GM12878 (cell line): ENCODE measurements around the gene CYP3A7. TPM values are rescaled to one million over a fixed set of nuclear protein-coding genes. Genes with fewer than 3 reads are reported as not detected.

Source experiments
- ATAC-seq: fragments of 200-7000 bp; cut with Tn5 transposase; 3 replicates; pipeline ENCODE4 v1.9.1; 2020; ENCODE audit warnings: mild to moderate bottlenecking, moderate library complexity
- BruUV-seq: library from RNA; stranded (reverse); fragments of 400-500 nt; replicated peaks from 2 replicates; lab custom pipeline; 2021; lab: Mats Ljungman, UMichigan
- CTCF ChIA-PET: fragments of 300-600 bp; sonication (Branson Sonifier 250); formaldehyde crosslinking; extraction: SDS; loops from one replicate; lab custom pipeline; 2021; ENCODE audit warnings: inconsistent platforms; lab: Yijun Ruan, JAX
- POLR2A ChIA-PET: fragments of 350-600 bp; formaldehyde crosslinking; extraction: SDS; loops from one replicate; lab custom pipeline; 2021; ENCODE audit warnings: inconsistent platforms; lab: Charles Lee
- RAD21 ChIA-PET: fragments of 300-600 bp; sonication (Branson Sonifier 250); formaldehyde crosslinking; loops from one replicate; lab custom pipeline; 2023; ENCODE audit warnings: antibody characterized with exemption; ENCODE audit not compliant: unreplicated experiment; lab: Charles Lee
- SMC1A ChIA-PET: fragments of 300-600 bp; sonication (Branson Sonifier 250); formaldehyde crosslinking; loops from one replicate; lab custom pipeline; 2023; ENCODE audit not compliant: unreplicated experiment, uncharacterized antibody; lab: Charles Lee
- DNase-seq: peaks from one replicate; pipeline ENCODE4 v3.0.0-alpha.2; 2011; ENCODE audit warnings: low read depth, low spot score
- FAIRE-seq: peaks from 3 replicates; lab custom pipeline; 2011; peaks lifted over from hg19 to GRCh38; lab: Jason Lieb, UNC
- H2AFZ ChIP-seq: 2 replicates; pipeline ENCODE4 v1.6.0; 2011; ENCODE audit warnings: low read depth, low read length, control low read depth; ENCODE audit not compliant: control insufficient read depth
- H3K27ac ChIP-seq: 2 replicates; pipeline ENCODE4 v1.5.1; 2011; ENCODE audit warnings: control low read depth; ENCODE audit not compliant: control insufficient read depth, insufficient read depth
- H3K27me3 ChIP-seq, 2 experiments: replicated peaks in 1 of 2; 2 replicates each; pipeline versions ENCODE4 v1.6.0 to v1.6.1; 2011; ENCODE audit warnings: low read length in 1 of 2; ENCODE audit not compliant: control insufficient read depth in 2 of 2, insufficient read depth in 2 of 2
- H3K36me3 ChIP-seq, 2 experiments: 2 replicates each; pipeline ENCODE4 v1.5.1; 2011; ENCODE audit warnings: low read length in 1 of 2; ENCODE audit not compliant: control insufficient read depth in 2 of 2, insufficient read depth in 2 of 2
- H3K4me1 ChIP-seq: 2 replicates; pipeline ENCODE4 v1.6.1; 2011; ENCODE audit warnings: mild to moderate bottlenecking, low read length, moderate library complexity, mixed read lengths; ENCODE audit not compliant: control insufficient read depth, insufficient read depth
- H3K4me2 ChIP-seq: 2 replicates; pipeline ENCODE4 v1.6.0; 2011; ENCODE audit warnings: control low read depth; ENCODE audit not compliant: control insufficient read depth, insufficient read depth
- H3K4me3 ChIP-seq: fragments of 200-600 bp; sonication (generic); 2 replicates; pipeline ENCODE4 v1.5.1; 2016
- H3K79me2 ChIP-seq: 2 replicates; pipeline ENCODE4 v1.6.0; 2011; ENCODE audit warnings: low read length; ENCODE audit not compliant: control insufficient read depth, insufficient read depth
- H3K9ac ChIP-seq: 2 replicates; pipeline ENCODE4 v1.8.0; 2011; ENCODE audit warnings: low read length, control low read depth, mixed read lengths; ENCODE audit not compliant: control insufficient read depth, insufficient read depth
- H3K9me3 ChIP-seq: replicated peaks from 3 replicates; pipeline ENCODE4 v1.5.1; 2011; ENCODE audit warnings: mild to moderate bottlenecking, low read length; ENCODE audit not compliant: control insufficient read depth, insufficient read depth
- H4K20me1 ChIP-seq: 2 replicates; pipeline ENCODE4 v1.6.0; 2011; ENCODE audit not compliant: control insufficient read depth, insufficient read depth
- CBX5 ChIP-seq: sonication (generic); IDR thresholded peaks from 2 replicates; pipeline ENCODE4 v1.6.1; 2016; ENCODE audit warnings: low read depth, moderate library complexity, mild to moderate bottlenecking, inconsistent platforms
- CEBPB ChIP-seq, 2 experiments: fragments of 150-350 bp in 1 of 2; IDR thresholded peaks; 2 replicates each; pipeline ENCODE4 v1.6.1; 2012 to 2014; ENCODE audit warnings: low read depth in 2 of 2, low read length in 2 of 2, borderline replicate concordance in 1 of 2, inconsistent platforms in 1 of 2
- CREM ChIP-seq: IDR thresholded peaks from 2 replicates; pipeline ENCODE4 v1.6.1; 2014; ENCODE audit warnings: antibody characterized with exemption, low read depth
- JUND ChIP-seq: IDR thresholded peaks from 2 replicates; pipeline ENCODE4 v1.6.1; 2012; ENCODE audit warnings: low read depth, mild to moderate bottlenecking, low read length, improper control_type of control experiment, moderate library complexity
- MXI1 ChIP-seq: fragments of 150-350 bp; IDR thresholded peaks from 2 replicates; pipeline ENCODE4 v1.6.1; 2011; ENCODE audit warnings: low read depth, mild to moderate bottlenecking, inconsistent platforms, low read length, improper control_type of control experiment
- RAD21 ChIP-seq: IDR thresholded peaks from 2 replicates; pipeline ENCODE4 v1.6.1; 2011; ENCODE audit warnings: mild to moderate bottlenecking, low read depth, low read length, moderate library complexity; ENCODE audit not compliant: insufficient read depth
- TCF3 ChIP-seq: IDR thresholded peaks from 2 replicates; pipeline ENCODE4 v1.6.1; 2012; ENCODE audit warnings: low read depth, mild to moderate bottlenecking, low read length, borderline replicate concordance; ENCODE audit not compliant: insufficient read depth
- YY1 ChIP-seq: IDR thresholded peaks from 2 replicates; pipeline ENCODE4 v1.6.1; 2011; ENCODE audit warnings: low read depth, mild to moderate bottlenecking, low read length
- WGBS: methylation state at CpG from one replicate; pipeline ENCODE4 v1.1.6; 2016; ENCODE audit warnings: low lambda C conversion rate; ENCODE audit not compliant: insufficient replicate concordance, insufficient coverage; ENCODE audit errors: missing lambda C conversion rate; 5-methylcytosine and 5-hydroxymethylcytosine counted together
- in situ Hi-C: fragments of 300-500 bp; cut with MboI; formaldehyde crosslinking; loops from 9 replicates; pipeline ENCODE4 v1.14.3; 2018; ENCODE audit warnings: mixed read lengths
- intact Hi-C: fragments of 100-400 bp; cut with micrococcal nuclease; formaldehyde crosslinking; loops from one replicate; pipeline ENCODE4 v1.14.2; 2022; ENCODE audit not compliant: unreplicated experiment
- polyA plus RNA-seq, 11 experiments: library from polyadenylated mRNA; depleted of rRNA in 4 of 11; unstranded in 6 of 11; stranded (reverse) in 5 of 11; fragments of >200 nt; fragmentation: Nextera tagmentation in 4 of 11; fragmentation: Illumina TruSeq in 1 of 11; extraction: Ambion mirVana in 4 of 11; extraction: Trizol in 1 of 11; gene quantifications; 1 replicate in 1 of 11; 2 replicates in 10 of 11; pipeline versions ENCODE4 v1.2.1 to v1.2.3, GENCODE V29; 2011 to 2016; ENCODE audit warnings: inconsistent platforms in 2 of 11, missing spikeins in 2 of 11, low read depth in 1 of 11
- total RNA-seq, 4 experiments: library from RNA; depleted of rRNA in 3 of 4; stranded (reverse); fragments of >200 nt in 3 of 4; fragmentation: Illumina TruSeq in 1 of 4; extraction: Trizol in 1 of 4; gene quantifications; 2 replicates each; pipeline versions ENCODE4 v1.2.1 to v1.2.3, GENCODE V29; 2013 to 2021
- TF ChIP-seq, protein P1 (sequence below): fragments of 450-650 bp; IDR thresholded peaks from 2 replicates; pipeline ENCODE4 v1.6.1; 2017; ENCODE audit warnings: antibody characterized with exemption, mild to moderate bottlenecking, moderate library complexity
- TF ChIP-seq, protein P2 (sequence below): fragments of 450-650 bp; formaldehyde crosslinking; IDR thresholded peaks from 2 replicates; pipeline ENCODE4 v1.4.0; 2022; ENCODE audit warnings: mild to moderate bottlenecking, moderate library complexity
- TF ChIP-seq, protein P3 (sequence below): fragments of 450-650 bp; IDR thresholded peaks from 2 replicates; pipeline ENCODE4 v1.6.1; 2017; ENCODE audit warnings: mild to moderate bottlenecking, moderate library complexity

Gene CYP3A7
- total and polyA plus RNA-seq, 10 of the 15 experiments (the other 5 are each of a cell fraction or from before 2014, with no cell fraction given): 0.05 to 0.11 (median 0.06) TPM; not detected in 7

DNA sequence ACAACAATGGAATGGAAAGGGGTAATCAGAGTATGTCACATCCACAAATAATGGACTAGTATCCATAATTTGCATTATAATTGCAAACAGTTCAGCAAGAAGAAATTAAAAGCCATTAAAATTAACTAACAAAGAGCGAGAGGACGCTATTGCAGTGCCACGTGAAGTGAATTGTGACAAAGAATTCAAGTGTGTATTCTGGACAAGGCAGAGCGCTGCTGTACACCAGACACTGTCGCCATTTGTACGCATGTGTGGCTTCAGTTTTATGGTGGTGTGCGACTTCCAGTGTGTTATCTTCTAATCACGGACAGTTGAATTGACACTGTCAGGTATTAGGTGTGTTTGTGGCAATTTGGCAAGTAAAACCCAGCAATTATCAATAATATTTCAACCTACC, 66.5 kb downstream of the CYP3A7 start:
- Histone ChIP-seq H3K27me3 (no peaks in the 10 kb centered on the region), H2AFZ (no peak overlapping the region), H3K4me3 (no peak overlapping the region), H3K9me3 (no peaks in the 10 kb centered on the region), H3K79me2 (no peaks in the 10 kb centered on the region), H4K20me1 (no peaks in the 10 kb centered on the region), H3K9ac (no peak overlapping the region), H3K4me1 (no peaks in the 10 kb centered on the region), H3K27ac (no peak overlapping the region), H3K4me2 (no peak overlapping the region), H3K36me3 (no peaks in the 10 kb centered on the region)
- BruUV-seq: no TSS peak
- ATAC-seq: no peak
- no peak for FAIRE-seq
- DNase-seq: no peak
- ChIA-PET CTCF (no interaction called here), RAD21 (no interaction called here), POLR2A (no interaction called here), SMC1A (no interaction called here)
- 94% methylated on average over 8 of the region's 8 CpGs for WGBS
- intact Hi-C loops (no loop called here), in situ Hi-C loops (no loop called here)
- TF ChIP-seq TCF3 (no peak), RAD21 (no peak), YY1 (no peak), MXI1 (no peak), CBX5 (no peak), JUND (no peak), CEBPB (IDR thresholded peaks at IDR 0.05; ENCODE audit: borderline replicate concordance in 1 of 2, low read depth in 2 of 2, low read length in 2 of 2) (no peak), CREM (no peak)
- TF ChIP-seq, protein P1, sequence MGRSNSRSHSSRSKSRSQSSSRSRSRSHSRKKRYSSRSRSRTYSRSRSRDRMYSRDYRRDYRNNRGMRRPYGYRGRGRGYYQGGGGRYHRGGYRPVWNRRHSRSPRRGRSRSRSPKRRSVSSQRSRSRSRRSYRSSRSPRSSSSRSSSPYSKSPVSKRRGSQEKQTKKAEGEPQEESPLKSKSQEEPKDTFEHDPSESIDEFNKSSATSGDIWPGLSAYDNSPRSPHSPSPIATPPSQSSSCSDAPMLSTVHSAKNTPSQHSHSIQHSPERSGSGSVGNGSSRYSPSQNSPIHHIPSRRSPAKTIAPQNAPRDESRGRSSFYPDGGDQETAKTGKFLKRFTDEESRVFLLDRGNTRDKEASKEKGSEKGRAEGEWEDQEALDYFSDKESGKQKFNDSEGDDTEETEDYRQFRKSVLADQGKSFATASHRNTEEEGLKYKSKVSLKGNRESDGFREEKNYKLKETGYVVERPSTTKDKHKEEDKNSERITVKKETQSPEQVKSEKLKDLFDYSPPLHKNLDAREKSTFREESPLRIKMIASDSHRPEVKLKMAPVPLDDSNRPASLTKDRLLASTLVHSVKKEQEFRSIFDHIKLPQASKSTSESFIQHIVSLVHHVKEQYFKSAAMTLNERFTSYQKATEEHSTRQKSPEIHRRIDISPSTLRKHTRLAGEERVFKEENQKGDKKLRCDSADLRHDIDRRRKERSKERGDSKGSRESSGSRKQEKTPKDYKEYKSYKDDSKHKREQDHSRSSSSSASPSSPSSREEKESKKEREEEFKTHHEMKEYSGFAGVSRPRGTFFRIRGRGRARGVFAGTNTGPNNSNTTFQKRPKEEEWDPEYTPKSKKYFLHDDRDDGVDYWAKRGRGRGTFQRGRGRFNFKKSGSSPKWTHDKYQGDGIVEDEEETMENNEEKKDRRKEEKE: no peak
- TF ChIP-seq, protein P2, sequence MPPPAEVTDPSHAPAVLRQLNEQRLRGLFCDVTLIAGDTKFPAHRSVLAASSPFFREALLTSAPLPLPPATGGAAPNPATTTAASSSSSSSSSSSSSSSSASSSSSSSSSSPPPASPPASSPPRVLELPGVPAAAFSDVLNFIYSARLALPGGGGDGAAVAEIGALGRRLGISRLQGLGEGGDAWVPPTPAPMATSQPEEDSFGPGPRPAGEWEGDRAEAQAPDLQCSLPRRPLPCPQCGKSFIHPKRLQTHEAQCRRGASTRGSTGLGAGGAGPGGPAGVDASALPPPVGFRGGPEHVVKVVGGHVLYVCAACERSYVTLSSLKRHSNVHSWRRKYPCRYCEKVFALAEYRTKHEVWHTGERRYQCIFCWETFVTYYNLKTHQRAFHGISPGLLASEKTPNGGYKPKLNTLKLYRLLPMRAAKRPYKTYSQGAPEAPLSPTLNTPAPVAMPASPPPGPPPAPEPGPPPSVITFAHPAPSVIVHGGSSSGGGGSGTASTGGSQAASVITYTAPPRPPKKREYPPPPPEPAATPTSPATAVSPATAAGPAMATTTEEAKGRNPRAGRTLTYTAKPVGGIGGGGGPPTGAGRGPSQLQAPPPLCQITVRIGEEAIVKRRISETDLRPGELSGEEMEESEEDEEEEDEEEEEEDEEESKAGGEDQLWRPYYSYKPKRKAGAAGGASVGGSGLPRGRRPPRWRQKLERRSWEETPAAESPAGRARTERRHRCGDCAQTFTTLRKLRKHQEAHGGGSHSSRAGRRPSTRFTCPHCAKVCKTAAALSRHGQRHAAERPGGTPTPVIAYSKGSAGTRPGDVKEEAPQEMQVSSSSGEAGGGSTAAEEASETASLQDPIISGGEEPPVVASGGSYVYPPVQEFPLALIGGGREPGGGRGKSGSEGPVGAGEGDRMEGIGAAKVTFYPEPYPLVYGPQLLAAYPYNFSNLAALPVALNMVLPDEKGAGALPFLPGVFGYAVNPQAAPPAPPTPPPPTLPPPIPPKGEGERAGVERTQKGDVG (CRISPR knock-in tag): no peak
- TF ChIP-seq, protein P3, sequence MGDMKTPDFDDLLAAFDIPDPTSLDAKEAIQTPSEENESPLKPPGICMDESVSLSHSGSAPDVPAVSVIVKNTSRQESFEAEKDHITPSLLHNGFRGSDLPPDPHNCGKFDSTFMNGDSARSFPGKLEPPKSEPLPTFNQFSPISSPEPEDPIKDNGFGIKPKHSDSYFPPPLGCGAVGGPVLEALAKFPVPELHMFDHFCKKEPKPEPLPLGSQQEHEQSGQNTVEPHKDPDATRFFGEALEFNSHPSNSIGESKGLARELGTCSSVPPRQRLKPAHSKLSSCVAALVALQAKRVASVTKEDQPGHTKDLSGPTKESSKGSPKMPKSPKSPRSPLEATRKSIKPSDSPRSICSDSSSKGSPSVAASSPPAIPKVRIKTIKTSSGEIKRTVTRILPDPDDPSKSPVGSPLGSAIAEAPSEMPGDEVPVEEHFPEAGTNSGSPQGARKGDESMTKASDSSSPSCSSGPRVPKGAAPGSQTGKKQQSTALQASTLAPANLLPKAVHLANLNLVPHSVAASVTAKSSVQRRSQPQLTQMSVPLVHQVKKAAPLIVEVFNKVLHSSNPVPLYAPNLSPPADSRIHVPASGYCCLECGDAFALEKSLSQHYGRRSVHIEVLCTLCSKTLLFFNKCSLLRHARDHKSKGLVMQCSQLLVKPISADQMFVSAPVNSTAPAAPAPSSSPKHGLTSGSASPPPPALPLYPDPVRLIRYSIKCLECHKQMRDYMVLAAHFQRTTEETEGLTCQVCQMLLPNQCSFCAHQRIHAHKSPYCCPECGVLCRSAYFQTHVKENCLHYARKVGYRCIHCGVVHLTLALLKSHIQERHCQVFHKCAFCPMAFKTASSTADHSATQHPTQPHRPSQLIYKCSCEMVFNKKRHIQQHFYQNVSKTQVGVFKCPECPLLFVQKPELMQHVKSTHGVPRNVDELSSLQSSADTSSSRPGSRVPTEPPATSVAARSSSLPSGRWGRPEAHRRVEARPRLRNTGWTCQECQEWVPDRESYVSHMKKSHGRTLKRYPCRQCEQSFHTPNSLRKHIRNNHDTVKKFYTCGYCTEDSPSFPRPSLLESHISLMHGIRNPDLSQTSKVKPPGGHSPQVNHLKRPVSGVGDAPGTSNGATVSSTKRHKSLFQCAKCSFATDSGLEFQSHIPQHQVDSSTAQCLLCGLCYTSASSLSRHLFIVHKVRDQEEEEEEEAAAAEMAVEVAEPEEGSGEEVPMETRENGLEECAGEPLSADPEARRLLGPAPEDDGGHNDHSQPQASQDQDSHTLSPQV: no peak
